CD4-positive, CD25-positive, alpha-beta regulatory T cell (primary cell): Measurements from ENCODE around the gene JMJD6. TPM values are rescaled to one million over a fixed set of nuclear protein-coding genes. Genes with fewer than 3 reads are reported as not detected.
A peak's percentile ranks its signal among the peaks of the same experiment; 100 is the strongest.
"Not testable (repeated sequence)": the region's sequence is repeated elsewhere in the genome, so short reads cannot be mapped to it uniquely, and the experiment has no call there.

Source experiments
- ATAC-seq, 2 donors: fragments of 150-1000 bp; cut with Tn5 transposase; one replicate each; pipeline ENCODE4 v1.10.0; 2021; ENCODE audit warnings: low read depth in 2 of 2, moderate number of reproducible peaks in 2 of 2, moderate library complexity in 1 of 2
- DNase-seq, 3 donors: peaks; one replicate each; pipeline versions ENCODE4 v3.0.0 to v3.0.0-alpha.2; 2012 to 2022; ENCODE audit warnings: mixed read lengths in 1 of 3
- H3K27ac ChIP-seq: one replicate; pipeline ENCODE4 v1.7.0; 2013; ENCODE audit warnings: mild to moderate bottlenecking, low read length; ENCODE audit not compliant: insufficient read depth, poor library complexity, severe bottlenecking
- H3K27me3 ChIP-seq: one replicate; pipeline ENCODE4 v1.7.0; 2013; ENCODE audit warnings: low read length; ENCODE audit not compliant: control insufficient read depth, insufficient read depth
- H3K36me3 ChIP-seq: one replicate; pipeline ENCODE4 v1.7.0; 2013; ENCODE audit warnings: mild to moderate bottlenecking, low read length, moderate library complexity; ENCODE audit not compliant: control insufficient read depth, insufficient read depth
- H3K4me1 ChIP-seq: 2 replicates; pipeline ENCODE4 v1.7.0; 2013; ENCODE audit warnings: mild to moderate bottlenecking, low read length; ENCODE audit not compliant: insufficient read depth, control insufficient read depth, poor library complexity, severe bottlenecking
- H3K4me3 ChIP-seq: one replicate; pipeline ENCODE4 v1.7.0; 2013; ENCODE audit warnings: low read depth, mild to moderate bottlenecking, low read length, moderate library complexity
- H3K9me3 ChIP-seq, 2 experiments: 1 replicate in 1 of 2; 2 replicates in 1 of 2; pipeline ENCODE4 v1.7.0; 2013; ENCODE audit warnings: low read length in 2 of 2, mild to moderate bottlenecking in 1 of 2, moderate library complexity in 1 of 2; ENCODE audit not compliant: control insufficient read depth in 2 of 2
- H3K27ac Mint-ChIP-seq, 3 donors: one replicate each; pipeline ENCODE4 v1.8.0; 2020 to 2022; ENCODE audit warnings: mild to moderate bottlenecking in 3 of 3, mixed read lengths in 3 of 3, moderate library complexity in 2 of 3
- H3K27me3 Mint-ChIP-seq: one replicate; pipeline ENCODE4 v1.8.0; 2022; ENCODE audit warnings: mild to moderate bottlenecking, mixed read lengths
- H3K36me3 Mint-ChIP-seq: one replicate; pipeline ENCODE4 v1.8.0; 2020; ENCODE audit warnings: mixed read lengths
- H3K4me1 Mint-ChIP-seq, 4 donors: one replicate each; pipeline ENCODE4 v1.8.0; 2020 to 2022; ENCODE audit warnings: mixed read lengths in 4 of 4, mild to moderate bottlenecking in 1 of 4
- H3K4me3 Mint-ChIP-seq, 4 donors: one replicate each; pipeline ENCODE4 v1.8.0; 2020 to 2022; ENCODE audit warnings: mild to moderate bottlenecking in 4 of 4, mixed read lengths in 4 of 4, moderate library complexity in 3 of 4
- H3K9me3 Mint-ChIP-seq, 7 donors: one replicate each; pipeline ENCODE4 v1.8.0; 2020 to 2022; ENCODE audit warnings: mixed read lengths in 7 of 7, mild to moderate bottlenecking in 3 of 7, moderate library complexity in 2 of 7
- polyA plus RNA-seq, 4 donors: library from polyadenylated mRNA; unstranded; fragments of 300-500 nt; fragmentation: Illumina TruSeq; gene quantifications; one replicate each; pipeline ENCODE4 v1.2.3, GENCODE V29; 2021
- total RNA-seq: library from RNA; stranded (reverse); gene quantifications from one replicate; pipeline ENCODE4 v1.2.3, GENCODE V29; 2022

JMJD6 gene
- total and polyA plus RNA-seq, 5 donors from 2014 or later: 21.0 to 124 (median 37.0) TPM

- DNase-seq (peak in 1 of 3 donors; percentile 43), ATAC-seq (no peak)
- H3K36me3 Mint-ChIP-seq: peaks cover 23% of the 10 kb centered on the region
- H3K4me1 Mint-ChIP-seq: peaks cover 21 to 86% (median 50%) of the 10 kb centered on the region in 4 donors
- Histone ChIP-seq H3K9me3 (no peaks in the 10 kb centered on the region), H3K27ac (peak overlapping the region; percentile 99), H3K4me1 (peaks cover 67% of the 10 kb centered on the region), H3K36me3 (peaks cover 35% of the 10 kb centered on the region), H3K27me3 (no peaks in the 10 kb centered on the region), H3K4me3 (peak overlapping the region; percentile 86)
- peak overlapping the region; percentile 98 to 99 (median 98) for H3K27ac Mint-ChIP-seq
- peak overlapping the region; percentile 98 to 100 (median 99) for H3K4me3 Mint-ChIP-seq
- peaks cover 0 to 4% (median 0%) of the 10 kb centered on the region in 7 donors for H3K9me3 Mint-ChIP-seq
- no peaks in the 10 kb centered on the region for H3K27me3 Mint-ChIP-seq
These were observed 1.5 kb upstream of the JMJD6 start for GRCh38 chr17:76727745-76728456.

GRCh38 chr17:76726776-76727718, 641 bp upstream of the JMJD6 start, which contains the start of gene METTL23:
Gene METTL23, plus strand, starts transcription at chr17:76726839. Its CDS starts 2,872 bp downstream, at chr17:76729711.
- peaks cover 25% of the 10 kb centered on the region for H3K36me3 Mint-ChIP-seq
- H3K9me3 Mint-ChIP-seq: peaks cover 0 to 4% (median 0%) of the 10 kb centered on the region in 7 donors
- peak within 1 kb of the TSS; percentile 98 to 100 (median 99) for H3K4me3 Mint-ChIP-seq
- H3K36me3 ChIP-seq: peaks cover 32% of the 10 kb centered on the region
- peak within 1 kb of the TSS; percentile 99 for H3K27ac ChIP-seq
- DNase-seq (peak; percentile 86 to 93 (median 93)), ATAC-seq (peak; percentile 50 to 54)
- H3K9me3 ChIP-seq: no peaks in the 10 kb centered on the region
- H3K4me1 ChIP-seq: peaks cover 60% of the 10 kb centered on the region
- H3K4me1 Mint-ChIP-seq: peaks cover 17 to 81% (median 47%) of the 10 kb centered on the region in 4 donors
- H3K27me3 ChIP-seq: no peaks in the 10 kb centered on the region
- H3K4me3 ChIP-seq: peak within 1 kb of the TSS; percentile 89
- H3K27ac Mint-ChIP-seq: peak within 1 kb of the TSS; percentile 98 to 99 (median 99)
- no peaks in the 10 kb centered on the region for H3K27me3 Mint-ChIP-seq

GRCh38 chr17:76725580-76726230, 701 bp downstream of the JMJD6 start:
- peak overlapping the region; percentile 89 for H3K4me3 ChIP-seq
- Mint-ChIP-seq H3K27ac (peak overlapping the region; percentile 94 to 98 (median 96)), H3K4me3 (peak overlapping the region; percentile 98 to 100 (median 99)), H3K4me1 (peaks cover 17 to 85% (median 46%) of the 10 kb centered on the region in 4 donors), H3K9me3 (peaks cover 0 to 4% (median 0%) of the 10 kb centered on the region in 7 donors), H3K27me3 (no peaks in the 10 kb centered on the region), H3K36me3 (peaks cover 30% of the 10 kb centered on the region)
- H3K4me1 ChIP-seq: peaks cover 49% of the 10 kb centered on the region
- H3K36me3 ChIP-seq: peaks cover 36% of the 10 kb centered on the region
- H3K27me3 ChIP-seq: no peaks in the 10 kb centered on the region
- peak; percentile 26 to 31 for ATAC-seq
- H3K9me3 ChIP-seq: no peaks in the 10 kb centered on the region
- DNase-seq: peak; percentile 53 to 79 (median 60)
- H3K27ac ChIP-seq: peak overlapping the region; percentile 99

GRCh38 chr17:76723812-76724211, 2.6 kb downstream of the JMJD6 start:
- no peak overlapping the region for H3K27ac ChIP-seq
- no peaks in the 10 kb centered on the region for H3K27me3 Mint-ChIP-seq
- H3K9me3 ChIP-seq: no peaks in the 10 kb centered on the region
- H3K36me3 ChIP-seq: peaks cover 47% of the 10 kb centered on the region
- no peak overlapping the region for H3K4me3 ChIP-seq
- ATAC-seq: no peak
- peaks cover 40% of the 10 kb centered on the region for H3K36me3 Mint-ChIP-seq
- H3K27me3 ChIP-seq: no peaks in the 10 kb centered on the region
- no peak for DNase-seq
- H3K4me1 Mint-ChIP-seq: peaks cover 12 to 70% (median 42%) of the 10 kb centered on the region in 4 donors
- H3K4me1 ChIP-seq: peaks cover 32% of the 10 kb centered on the region
- H3K4me3 Mint-ChIP-seq: peak overlapping the region; percentile 23 to 99 (median 73)
- H3K9me3 Mint-ChIP-seq: peaks cover 0 to 4% (median 0%) of the 10 kb centered on the region in 7 donors
- H3K27ac Mint-ChIP-seq: no peak overlapping the region

- H3K27me3 Mint-ChIP-seq, H3K9me3 ChIP-seq, H3K27ac Mint-ChIP-seq, H3K4me3 ChIP-seq, H3K9me3 Mint-ChIP-seq, H3K27me3 ChIP-seq, H3K27ac ChIP-seq, ATAC-seq, DNase-seq: not testable (repeated sequence)
- peaks cover 48% of the 10 kb centered on the region for H3K36me3 Mint-ChIP-seq
- Histone ChIP-seq H3K4me1 (peaks cover 24% of the 10 kb centered on the region), H3K36me3 (peaks cover 55% of the 10 kb centered on the region)
- peaks cover 12 to 64% (median 40%) of the 10 kb centered on the region in 4 donors for H3K4me1 Mint-ChIP-seq
- H3K4me3 Mint-ChIP-seq: peak overlapping the region in 3 of 4 donors; percentile 41 to 98 (median 50)
These were observed 3.4 kb downstream of the JMJD6 start for GRCh38 chr17:76722977-76723376.

GRCh38 chr17:76722279-76722678, 4.1 kb downstream of the JMJD6 start:
- no peaks in the 10 kb centered on the region for H3K27me3 ChIP-seq
- ATAC-seq (no peak), DNase-seq (no peak)
- peaks cover 18% of the 10 kb centered on the region for H3K4me1 ChIP-seq
- no peak overlapping the region for H3K27ac ChIP-seq
- Mint-ChIP-seq H3K27me3 (no peaks in the 10 kb centered on the region), H3K36me3 (peaks cover 45% of the 10 kb centered on the region), H3K4me1 (peaks cover 6 to 57% (median 33%) of the 10 kb centered on the region in 4 donors), H3K9me3 (peaks cover 0 to 4% (median 0%) of the 10 kb centered on the region in 7 donors), H3K4me3 (peak overlapping the region in 2 of 4 donors; percentile 13 to 14), H3K27ac (peak overlapping the region in 2 of 3 donors; percentile 20 to 21)
- no peak overlapping the region for H3K4me3 ChIP-seq
- peaks cover 61% of the 10 kb centered on the region for H3K36me3 ChIP-seq
- no peaks in the 10 kb centered on the region for H3K9me3 ChIP-seq

- Histone ChIP-seq H3K27me3 (no peaks in the 10 kb centered on the region), H3K27ac (no peak overlapping the region), H3K4me3 (no peak overlapping the region), H3K9me3 (no peaks in the 10 kb centered on the region), H3K36me3 (peaks cover 69% of the 10 kb centered on the region), H3K4me1 (peaks cover 18% of the 10 kb centered on the region)
- Mint-ChIP-seq H3K36me3 (peaks cover 46% of the 10 kb centered on the region), H3K27ac (peak overlapping the region in 2 of 3 donors; percentile 20 to 21), H3K27me3 (no peaks in the 10 kb centered on the region), H3K9me3 (peaks cover 0 to 4% (median 0%) of the 10 kb centered on the region in 7 donors), H3K4me3 (peak overlapping the region in 2 of 4 donors; percentile 12 to 14), H3K4me1 (peaks cover 6 to 55% (median 32%) of the 10 kb centered on the region in 4 donors)
- DNase-seq (no peak), ATAC-seq (no peak)
These were observed 4.9 kb downstream of the JMJD6 start for GRCh38 chr17:76721463-76721862.
